ENCODE data around the gene RAB4B. TPM values are rescaled to one million over a fixed set of nuclear protein-coding genes. Genes with fewer than 3 reads are reported as not detected.
"Not testable (repeated sequence)": the region's sequence is repeated elsewhere in the genome, so short reads cannot be mapped to it uniquely, and the experiment has no call there.

RAB4B gene
- total RNA-seq, 1 donor, result 13.4 TPM

- DNase-seq (ENCODE audit: low read depth), result no peak
- H3K4me3 ChIP-seq (ENCODE audit: low read depth, low read length), result no peak overlapping the region
These were observed 49.6 kb downstream of the RAB4B start for GRCh38 chr19:40827386-40828247.

GRCh38 chr19:40829205-40829604 is 51.2 kb downstream of the RAB4B start:
- no peak for TF ChIP-seq CTCF (IDR thresholded peaks at IDR 0.05; ENCODE audit: insufficient read depth, low read depth, low read length)
- DNase-seq (ENCODE audit: low read depth), result no peak
- no peak overlapping the region for H3K4me3 ChIP-seq (ENCODE audit: low read depth, low read length)

More at GRCh38 chr19:40827386-40828247, 49.6 kb downstream of the RAB4B start:
- no peak for TF ChIP-seq CTCF (IDR thresholded peaks at IDR 0.05; ENCODE audit: insufficient read depth, low read depth, low read length)

- not testable (repeated sequence) for H3K4me3 ChIP-seq (ENCODE audit: low read depth, low read length); DNase-seq (ENCODE audit: low read depth)
These were observed 52.7 kb downstream of the RAB4B start for GRCh38 chr19:40830741-40831140.

GRCh38 chr19:40831502-40832430 is 53.7 kb downstream of the RAB4B start:
- H3K4me3 ChIP-seq (ENCODE audit: low read depth, low read length), result no peak overlapping the region
- DNase-seq (ENCODE audit: low read depth), result peak; percentile 100
- no peak for TF ChIP-seq CTCF (IDR thresholded peaks at IDR 0.05; ENCODE audit: insufficient read depth, low read depth, low read length)

- H3K4me3 ChIP-seq (ENCODE audit: low read depth, low read length); DNase-seq (ENCODE audit: low read depth): not testable (repeated sequence)
These were observed 54.4 kb downstream of the RAB4B start for GRCh38 chr19:40832431-40832790.

GRCh38 chr19:40833728-40834533 is 55.9 kb downstream of the RAB4B start:
- not testable (repeated sequence) for H3K4me3 ChIP-seq (ENCODE audit: low read depth, low read length)
- DNase-seq (ENCODE audit: low read depth), result peak; percentile 73

GRCh38 chr19:40836754-40837429 is 58.8 kb downstream of the RAB4B start:
- TF ChIP-seq CTCF (IDR thresholded peaks at IDR 0.05; ENCODE audit: insufficient read depth, low read depth, low read length), result no peak
- DNase-seq (ENCODE audit: low read depth), result no peak
- H3K4me3 ChIP-seq (ENCODE audit: low read depth, low read length), result no peak overlapping the region

GRCh38 chr19:40838477-40838876 is 60.4 kb downstream of the RAB4B start:
- not testable (repeated sequence) for DNase-seq (ENCODE audit: low read depth); H3K4me3 ChIP-seq (ENCODE audit: low read depth, low read length)

GRCh38 chr19:40842012-40842411 is 64.0 kb downstream of the RAB4B start:
- DNase-seq (ENCODE audit: low read depth); H3K4me3 ChIP-seq (ENCODE audit: low read depth, low read length): not testable (repeated sequence)

GRCh38 chr19:40842997-40843652 is 65.1 kb downstream of the RAB4B start:
- DNase-seq (ENCODE audit: low read depth), result not testable (repeated sequence)

GRCh38 chr19:40843653-40844052 is 65.6 kb downstream of the RAB4B start:
- not testable (repeated sequence) for DNase-seq (ENCODE audit: low read depth); H3K4me3 ChIP-seq (ENCODE audit: low read depth, low read length)

More at GRCh38 chr19:40842997-40843652, 65.1 kb downstream of the RAB4B start:
- not testable (repeated sequence) for H3K4me3 ChIP-seq (ENCODE audit: low read depth, low read length)
